Adrenal gland (tissue), 12 donors: ENCODE measurements around the gene TPX2. TPM values are rescaled to one million over a fixed set of nuclear protein-coding genes. Genes with fewer than 3 reads are reported as not detected.

Source experiments
- DNase-seq, 7 donors: peaks; one replicate each; pipeline ENCODE4 v3.0.0-alpha.2; 2019 to 2020
- H3K27ac ChIP-seq, 5 donors: fragments of 200-600 bp; sonication (generic) in 4 of 5; 1 replicate in 3 of 5; 2 replicates in 2 of 5; pipeline versions ENCODE4 v1.5.1 to v1.8.0; 2016 to 2020; ENCODE audit warnings: mild to moderate bottlenecking in 1 of 5
- H3K27me3 ChIP-seq: fragments of 200-600 bp; 2 replicates; pipeline ENCODE4 v1.8.0; 2021
- H3K36me3 ChIP-seq, 2 donors: fragments of 200-600 bp; replicated peaks in 1 of 2; 1 replicate in 1 of 2; 2 replicates in 1 of 2; pipeline versions ENCODE4 v1.5.1 to v1.8.0; 2018 to 2022
- H3K4me1 ChIP-seq, 2 donors: fragments of 200-600 bp; replicated peaks in 1 of 2; 1 replicate in 1 of 2; 2 replicates in 1 of 2; pipeline versions ENCODE4 v1.5.1 to v1.8.0; 2018 to 2021
- H3K4me3 ChIP-seq, 4 donors: fragments of 200-600 bp; sonication (generic) in 3 of 4; one replicate each; pipeline ENCODE4 v1.5.1; 2016 to 2018
- H3K9me3 ChIP-seq, 3 donors: fragments of 200-600 bp; sonication (generic) in 1 of 3; replicated peaks in 1 of 3; 1 replicate in 2 of 3; 2 replicates in 1 of 3; pipeline versions ENCODE4 v1.5.1 to v1.8.0; 2016 to 2021
- POLR2A ChIP-seq, 2 donors: fragments of 450-650 bp; IDR thresholded peaks; one replicate each; pipeline ENCODE4 v1.6.1; 2017; ENCODE audit warnings: antibody characterized with exemption in 2 of 2, mild to moderate bottlenecking in 2 of 2, moderate library complexity in 1 of 2
- WGBS, 4 donors: extraction: QIAGEN DNeasy Blood & Tissue Kit in 2 of 4; methylation state at CpG; one replicate each; pipeline versions ENCODE4 v1.1.5 to v1.1.7; 2013 to 2017; 5-methylcytosine and 5-hydroxymethylcytosine counted together
- intact Hi-C, 2 donors: fragments of 100-400 bp; cut with DNase I; formaldehyde crosslinking; loops; one replicate each; pipeline versions ENCODE4 v1.14.1 to v1.15.0; 2022 to 2023
- polyA plus RNA-seq, 3 donors: library from polyadenylated mRNA; stranded (reverse); fragments of 200-250 nt in 2 of 3; fragments of 350-450 nt in 1 of 3; fragmentation: Illumina TruSeq in 1 of 3; extraction: RNeasy Lipid Tissue Mini Kit (QIAGEN cat#74804) in 1 of 3; gene quantifications; one replicate each; pipeline ENCODE4 v1.2.3, GENCODE V29; 2013 to 2014
- total RNA-seq, 9 donors: library from RNA; depleted of rRNA in 4 of 9; stranded (reverse); fragments of >200 nt in 4 of 9; fragments of 120-200 nt in 1 of 9; fragmentation: NEBNext Ultra II Directional in 1 of 9; extraction: Animal tissue kit (Norgen Biotek cat#: 25700) in 1 of 9; gene quantifications; one replicate each; pipeline versions ENCODE4 v1.1.0 to v1.2.4, GENCODE V29; 2013 to 2023
- TF ChIP-seq, protein P1 (sequence below), 6 experiments: fragments of 450-650 bp in 4 of 6; fragments of 200-600 bp in 2 of 6; sonication (generic) in 1 of 6; IDR thresholded peaks; 1 replicate in 5 of 6; 2 replicates in 1 of 6; pipeline versions ENCODE4 v1.5.1 to v1.8.0; 2016 to 2021; ENCODE audit warnings: antibody characterized with exemption in 6 of 6, mild to moderate bottlenecking in 2 of 6, moderate library complexity in 1 of 6
- donor health status: healthy with polysubstance abuse.
- donor health status: Bipolar disorder and iron deficiency.
- donor health status: DM: yes; HTN: yes; CAD: no.
- donor health status: DM: no; HTN: no; CAD: no.
- donor health status: DM: no; HTN: no; CAD: no.
- donor health status: DM: yes; HTN: yes; CAD: no.

The TPX2 gene
- total and polyA plus RNA-seq, 12 donors: 0.40 to 22.6 (median 2.5) TPM

DNA sequence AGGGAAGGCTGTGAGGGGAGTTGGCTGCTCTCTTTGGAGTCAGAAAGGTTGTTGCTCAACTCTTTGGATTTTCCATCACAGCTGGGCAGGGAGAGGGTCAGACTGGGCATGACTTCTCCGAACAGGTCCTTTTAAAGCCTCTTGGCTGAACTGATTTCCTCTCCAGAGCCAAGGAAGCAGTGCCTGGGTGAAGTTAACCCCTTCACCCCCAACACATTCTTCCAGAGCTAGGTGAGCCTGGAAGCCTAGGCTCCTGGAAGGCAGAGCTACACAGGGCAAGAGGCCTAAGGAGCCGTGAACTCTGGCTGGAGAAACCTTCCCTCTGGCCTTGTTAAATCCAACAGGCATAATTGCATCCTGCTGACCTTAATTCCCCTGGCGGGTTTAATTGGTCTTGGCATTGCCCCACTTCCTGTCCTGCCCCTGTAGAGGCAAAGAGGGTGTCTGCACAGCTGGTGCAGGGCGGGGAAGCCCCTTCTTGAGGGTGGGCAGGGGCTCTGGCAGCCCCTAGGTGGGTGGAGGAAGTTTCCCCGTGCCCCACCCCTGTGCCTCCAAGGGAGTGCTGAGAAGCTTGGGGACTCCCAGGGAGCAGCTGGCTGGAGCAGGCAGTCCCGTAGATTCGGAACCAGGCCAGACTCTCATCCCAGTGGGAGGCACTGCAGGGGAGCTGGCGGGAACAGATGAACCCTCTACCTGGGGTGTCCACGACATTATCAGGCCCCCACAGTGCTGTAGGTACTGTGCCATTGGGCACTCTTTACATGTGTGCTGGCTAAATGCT lies 76.5 kb downstream of the TPX2 start:
- 58 to 70% (median 62%) methylated on average over 3 to 9 of the region's 9 CpGs for WGBS, 4 donors
- H3K27me3 ChIP-seq: no peaks in the 10 kb centered on the region
- H3K4me3 ChIP-seq: no peak overlapping the region
- no peak for DNase-seq
- TF ChIP-seq POLR2A (IDR thresholded peaks at IDR 0.05): no peak
- TF ChIP-seq, protein P1, sequence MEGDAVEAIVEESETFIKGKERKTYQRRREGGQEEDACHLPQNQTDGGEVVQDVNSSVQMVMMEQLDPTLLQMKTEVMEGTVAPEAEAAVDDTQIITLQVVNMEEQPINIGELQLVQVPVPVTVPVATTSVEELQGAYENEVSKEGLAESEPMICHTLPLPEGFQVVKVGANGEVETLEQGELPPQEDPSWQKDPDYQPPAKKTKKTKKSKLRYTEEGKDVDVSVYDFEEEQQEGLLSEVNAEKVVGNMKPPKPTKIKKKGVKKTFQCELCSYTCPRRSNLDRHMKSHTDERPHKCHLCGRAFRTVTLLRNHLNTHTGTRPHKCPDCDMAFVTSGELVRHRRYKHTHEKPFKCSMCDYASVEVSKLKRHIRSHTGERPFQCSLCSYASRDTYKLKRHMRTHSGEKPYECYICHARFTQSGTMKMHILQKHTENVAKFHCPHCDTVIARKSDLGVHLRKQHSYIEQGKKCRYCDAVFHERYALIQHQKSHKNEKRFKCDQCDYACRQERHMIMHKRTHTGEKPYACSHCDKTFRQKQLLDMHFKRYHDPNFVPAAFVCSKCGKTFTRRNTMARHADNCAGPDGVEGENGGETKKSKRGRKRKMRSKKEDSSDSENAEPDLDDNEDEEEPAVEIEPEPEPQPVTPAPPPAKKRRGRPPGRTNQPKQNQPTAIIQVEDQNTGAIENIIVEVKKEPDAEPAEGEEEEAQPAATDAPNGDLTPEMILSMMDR (IDR thresholded peaks at IDR 0.05): no peak
- H3K4me1 ChIP-seq: peaks cover 0 to 3% of the 10 kb centered on the region in 2 donors
- no peaks in the 10 kb centered on the region for H3K36me3 ChIP-seq
- no peak overlapping the region for H3K27ac ChIP-seq
- no peaks in the 10 kb centered on the region for H3K9me3 ChIP-seq
- intact Hi-C loops: no loop called here

DNA sequence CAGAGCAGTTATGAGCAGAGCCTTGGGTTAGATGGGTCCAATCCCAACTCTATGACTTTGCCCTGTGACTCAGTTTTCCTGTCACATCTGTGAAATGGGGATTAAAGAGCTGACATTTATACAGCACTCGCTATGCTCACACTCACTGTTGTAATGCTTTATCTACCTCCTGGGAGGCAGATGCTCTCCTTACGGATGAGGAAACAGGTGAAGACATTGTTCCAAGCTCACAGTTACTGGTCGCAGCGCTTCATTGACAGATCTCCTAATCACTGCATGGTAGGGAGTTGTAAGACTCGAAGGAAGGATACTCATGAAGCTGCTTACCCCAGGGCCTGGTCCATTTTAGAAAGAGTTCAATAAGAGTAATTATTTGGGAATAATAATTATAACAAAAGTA lies 77.1 kb downstream of the TPX2 start:
- peaks cover 0 to 3% of the 10 kb centered on the region in 2 donors for H3K4me1 ChIP-seq
- no peaks in the 10 kb centered on the region for H3K9me3 ChIP-seq
- 87 to 93% (median 91%) methylated on average over 5 of the region's 5 CpGs for WGBS, 4 donors
- H3K27ac ChIP-seq: no peak overlapping the region
- no peaks in the 10 kb centered on the region for H3K27me3 ChIP-seq
- TF ChIP-seq POLR2A (IDR thresholded peaks at IDR 0.05): no peak
- TF ChIP-seq, protein P1 (IDR thresholded peaks at IDR 0.05): no peak
- DNase-seq: no peak
- H3K4me3 ChIP-seq: no peak overlapping the region
- no peaks in the 10 kb centered on the region for H3K36me3 ChIP-seq
- intact Hi-C loops: no loop called here

DNA sequence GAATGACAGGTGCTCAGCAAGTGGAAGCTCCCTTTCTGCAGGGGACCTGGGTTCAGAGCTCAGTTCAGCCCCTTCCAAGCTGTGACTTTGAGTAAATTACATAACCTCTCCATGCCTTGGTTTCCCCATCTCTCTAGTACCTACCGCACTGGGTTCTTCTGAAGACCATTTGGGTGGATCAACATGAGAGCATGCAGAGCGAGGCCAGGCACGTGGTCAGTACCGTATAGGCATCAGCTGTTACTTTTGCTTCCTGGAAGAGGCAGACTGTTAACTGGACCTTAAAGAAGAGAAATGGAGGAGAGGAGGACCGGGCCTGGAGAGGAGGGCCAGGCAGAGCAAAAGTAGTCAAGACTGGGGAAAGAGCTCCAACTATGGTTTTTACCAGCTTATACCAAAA lies 78.4 kb downstream of the TPX2 start:
- no peak overlapping the region for H3K27ac ChIP-seq
- intact Hi-C loops: no loop called here
- no peak for DNase-seq
- H3K36me3 ChIP-seq: no peaks in the 10 kb centered on the region
- H3K4me3 ChIP-seq: no peak overlapping the region
- TF ChIP-seq POLR2A (IDR thresholded peaks at IDR 0.05): no peak
- TF ChIP-seq, protein P1 (IDR thresholded peaks at IDR 0.05): no peak
- WGBS, 4 donors: 93 to 96% (median 95%) methylated on average over 5 of the region's 5 CpGs
- H3K4me1 ChIP-seq: peaks cover 0 to 2% of the 10 kb centered on the region in 2 donors
- no peaks in the 10 kb centered on the region for H3K9me3 ChIP-seq
- no peaks in the 10 kb centered on the region for H3K27me3 ChIP-seq

DNA sequence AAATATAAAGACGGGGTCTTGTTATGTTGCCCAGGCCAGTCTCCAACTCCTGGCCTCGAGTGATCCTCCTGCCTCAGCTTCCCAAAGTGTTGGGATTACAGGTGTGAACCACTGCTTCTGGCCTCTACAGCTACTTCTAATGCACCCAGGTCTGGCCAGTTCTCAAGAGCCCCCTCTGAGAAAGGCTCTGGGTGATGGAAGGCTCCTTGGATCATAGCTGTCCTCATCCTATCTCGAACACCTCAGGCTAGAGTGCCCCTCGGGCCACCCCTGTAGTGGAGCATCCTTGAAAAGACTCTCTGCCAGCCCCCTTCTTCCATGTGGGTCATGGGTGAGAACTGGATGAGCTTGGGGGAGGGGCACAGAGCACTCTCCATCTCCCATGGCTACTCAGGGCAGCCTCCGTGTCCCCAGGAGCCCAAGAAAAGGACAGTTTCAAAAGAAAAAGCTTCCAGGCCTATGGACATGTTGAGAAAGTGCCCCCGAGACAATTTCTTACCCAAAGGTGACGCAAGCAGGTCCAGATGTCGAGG lies 79.4 kb downstream of the TPX2 start:
- Histone ChIP-seq H3K9me3 (no peaks in the 10 kb centered on the region), H3K27me3 (no peaks in the 10 kb centered on the region), H3K4me3 (no peak overlapping the region), H3K4me1 (peaks cover 0 to 3% of the 10 kb centered on the region in 2 donors), H3K27ac (no peak overlapping the region), H3K36me3 (no peaks in the 10 kb centered on the region)
- WGBS, 4 donors: 85 to 93% (median 90%) methylated on average over 5 to 8 of the region's 8 CpGs
- intact Hi-C loops: no loop called here
- TF ChIP-seq POLR2A (IDR thresholded peaks at IDR 0.05): no peak
- TF ChIP-seq, protein P1 (IDR thresholded peaks at IDR 0.05): no peak
- no peak for DNase-seq
